Thyroid gland (tissue), 4 donors: ENCODE data around the gene CFC1B.
"Not testable (repeated sequence)": the region's sequence is repeated elsewhere in the genome, so short reads cannot be mapped to it uniquely, and the experiment has no call there.

Experiments used
- CTCF ChIP-seq, 6 experiments: fragments of 200-600 bp in 3 of 6; fragments of 450-650 bp in 3 of 6; sonication (generic) in 3 of 6; IDR thresholded peaks; one replicate each; pipeline ENCODE4 v1.5.1; 2016 to 2019; ENCODE audit warnings: antibody characterized with exemption in 6 of 6, mild to moderate bottlenecking in 2 of 6, inconsistent platforms in 1 of 6, moderate library complexity in 1 of 6
- POLR2A ChIP-seq, 2 donors: fragments of 450-650 bp; IDR thresholded peaks; one replicate each; pipeline ENCODE4 v1.6.1; 2017; ENCODE audit warnings: antibody characterized with exemption in 2 of 2, mild to moderate bottlenecking in 2 of 2, moderate library complexity in 1 of 2

- not testable (repeated sequence) for TF ChIP-seq CTCF, POLR2A (IDR thresholded peaks at IDR 0.05)
These were observed 1.4 kb downstream of the CFC1B start for GRCh38 chr2:130522390-130522789.
